HG03103 (cell line): ENCODE measurements around the gene PA2G4.

Experiments
- ATAC-seq: cut with Tn5 transposase; IDR thresholded peaks from one replicate; pipeline ENCODE4 v1.9.1; 2021; ENCODE audit warnings: low read depth; ENCODE audit not compliant: unreplicated experiment

Gene PA2G4

GRCh38 chr12:56121204-56121870 lies 17.0 kb downstream of the PA2G4 start:
- ATAC-seq = no peak

- ATAC-seq = no peak
These were observed 18.3 kb downstream of the PA2G4 start for GRCh38 chr12:56122637-56123036.

GRCh38 chr12:56124133-56124532 lies 19.8 kb downstream of the PA2G4 start:
- no peak for ATAC-seq

- ATAC-seq = no peak
These were observed 22.4 kb downstream of the PA2G4 start for GRCh38 chr12:56126732-56127239.

GRCh38 chr12:56127485-56127887 lies 23.1 kb downstream of the PA2G4 start:
- no peak for ATAC-seq

- peak; percentile 85 for ATAC-seq
These were observed 23.7 kb downstream of the PA2G4 start, which contains the start of gene ESYT1 for GRCh38 chr12:56127888-56128669. ESYT1 (plus strand) TSS chr12:56128267; CDS start chr12:56128320, 53 bp downstream.

GRCh38 chr12:56128670-56129205 lies 24.4 kb downstream of the PA2G4 start:
- ATAC-seq = no peak

- no peak for ATAC-seq
These were observed 25.0 kb downstream of the PA2G4 start for GRCh38 chr12:56129206-56129941.

- ATAC-seq = no peak
These were observed 25.7 kb downstream of the PA2G4 start for GRCh38 chr12:56129942-56130495.

GRCh38 chr12:56130876-56131275 lies 26.5 kb downstream of the PA2G4 start:
- no peak for ATAC-seq

- ATAC-seq = no peak
These were observed 30.5 kb downstream of the PA2G4 start for GRCh38 chr12:56134897-56135296.

- no peak for ATAC-seq
These were observed 33.7 kb downstream of the PA2G4 start for GRCh38 chr12:56137853-56138571.

GRCh38 chr12:56141946-56142784 lies 37.8 kb downstream of the PA2G4 start:
- no peak for ATAC-seq

- no peak for ATAC-seq
These were observed 38.9 kb downstream of the PA2G4 start for GRCh38 chr12:56143217-56143616.

GRCh38 chr12:56143870-56144269 lies 39.5 kb downstream of the PA2G4 start:
- ATAC-seq = no peak

GRCh38 chr12:56145217-56145616 lies 40.9 kb downstream of the PA2G4 start:
- ATAC-seq = no peak

GRCh38 chr12:56146492-56147460 lies 42.4 kb downstream of the PA2G4 start:
- no peak for ATAC-seq

GRCh38 chr12:56150563-56150962 lies 46.2 kb downstream of the PA2G4 start:
- no peak for ATAC-seq
